GM21737 (cell line): ENCODE measurements around the gene KCTD11.

Source experiments
- ATAC-seq: cut with Tn5 transposase; IDR thresholded peaks from one replicate; pipeline ENCODE4 v1.9.1; 2021; ENCODE audit warnings: mild to moderate bottlenecking, moderate library complexity; ENCODE audit not compliant: unreplicated experiment

KCTD11 gene

GRCh38 chr17:7369825-7370224, 17.9 kb downstream of the KCTD11 start:
- no peak for ATAC-seq

DNA sequence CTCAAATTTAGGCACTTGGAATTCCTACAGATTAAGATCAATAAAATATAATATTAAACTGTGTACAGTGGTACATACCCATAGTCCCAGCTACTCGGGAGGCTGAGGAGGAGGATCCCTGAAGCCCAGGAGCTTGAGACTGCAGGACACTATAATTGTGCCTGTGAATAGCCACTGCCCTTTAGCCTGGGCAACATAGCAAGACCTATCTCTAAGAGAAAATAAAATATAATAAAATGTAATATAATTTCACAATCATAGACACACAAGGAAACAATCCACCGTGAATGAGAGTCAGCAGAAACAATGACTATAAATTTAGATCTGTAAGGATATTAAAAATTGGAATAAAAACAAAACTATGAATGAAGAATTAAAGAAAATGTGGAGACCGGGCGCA, 18.9 kb downstream of the KCTD11 start:
- ATAC-seq: no peak

GRCh38 chr17:7374353-7374752, 22.4 kb downstream of the KCTD11 start:
- ATAC-seq: no peak

DNA sequence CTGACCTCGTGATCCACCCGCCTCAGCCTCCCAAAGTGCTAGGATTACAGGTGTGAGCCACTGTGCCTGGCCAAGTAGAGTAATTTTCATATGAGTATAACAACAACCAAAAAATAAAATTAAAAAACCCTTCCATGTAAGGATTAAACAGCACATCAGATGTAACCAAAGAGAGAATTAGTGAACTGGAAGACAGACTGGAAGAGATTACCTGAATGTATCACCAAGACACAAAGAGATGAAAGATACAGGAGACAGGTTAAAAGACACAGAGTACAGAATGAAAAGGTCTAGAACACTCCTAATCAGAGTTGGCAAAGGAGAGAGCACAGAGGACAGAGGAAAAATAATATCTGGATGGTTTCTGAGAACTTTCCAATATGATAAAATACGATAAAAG, 27.2 kb downstream of the KCTD11 start:
- ATAC-seq: no peak

- ATAC-seq: no peak
These were observed 28.4 kb downstream of the KCTD11 start for GRCh38 chr17:7380321-7380720.

DNA sequence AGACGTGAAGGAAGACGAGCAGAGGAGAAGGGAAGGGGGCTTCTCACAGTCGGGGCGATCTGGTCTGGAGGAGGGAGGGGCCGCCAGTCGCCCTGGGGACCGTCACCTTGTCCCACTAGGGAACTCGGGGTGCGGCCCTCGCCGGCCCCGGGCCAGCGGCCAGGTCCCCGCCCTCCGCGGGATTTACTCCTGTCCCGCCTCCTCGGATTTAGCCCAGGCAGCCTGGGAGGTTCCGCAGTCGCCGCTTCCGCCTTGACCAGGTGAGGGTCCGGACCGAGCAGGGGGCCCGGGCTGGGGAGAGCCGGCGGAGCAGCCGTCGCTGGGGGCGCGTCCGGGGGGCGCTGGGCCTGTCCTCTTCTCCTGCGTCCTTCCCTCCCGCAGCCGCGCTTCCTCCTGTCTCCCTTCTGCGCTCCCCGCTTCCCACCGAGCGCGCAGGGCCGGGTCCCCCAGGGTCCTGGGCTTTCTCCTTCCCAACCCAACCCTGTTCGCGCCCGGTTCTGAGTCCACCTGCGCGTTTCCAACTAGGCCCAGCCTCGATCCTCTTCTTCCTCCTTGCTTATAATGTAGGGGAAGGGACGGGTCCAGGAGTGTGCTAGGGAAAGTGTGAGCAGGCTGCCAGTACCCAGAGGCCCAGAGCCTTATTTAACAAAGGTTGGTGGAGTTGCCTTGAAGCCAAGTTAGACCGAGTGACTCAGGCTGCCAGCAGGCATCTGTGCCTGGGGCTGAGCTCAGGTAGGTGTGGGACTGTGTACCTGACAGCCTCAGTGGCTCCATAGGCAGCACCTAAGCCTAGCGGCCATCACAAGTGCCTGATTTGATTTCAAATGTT, 29.1 kb downstream of the KCTD11 start, which contains the start of gene TNK1:
TSS of gene TNK1 (plus strand) at position 235 of the 829 bp plus-strand sequence. CDS start 1,838 bp downstream, outside the sequence.
- ATAC-seq: no peak

DNA sequence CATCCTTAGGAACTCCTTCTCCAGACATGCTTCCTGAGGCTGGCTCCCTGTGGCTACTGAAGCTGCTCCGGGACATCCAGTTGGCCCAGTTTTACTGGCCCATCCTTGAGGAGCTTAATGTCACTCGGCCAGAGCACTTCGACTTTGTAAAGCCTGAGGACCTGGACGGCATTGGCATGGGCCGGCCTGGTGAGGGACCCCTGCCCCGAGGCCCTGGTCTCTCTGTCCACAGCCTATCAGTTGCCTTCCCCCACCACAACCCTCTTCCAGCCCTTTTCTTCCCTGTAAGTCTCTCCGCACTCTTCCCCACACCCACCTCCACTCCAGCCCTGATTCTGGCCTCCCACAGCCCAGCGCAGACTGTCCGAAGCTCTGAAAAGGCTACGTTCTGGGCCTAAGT, 30.9 kb downstream of the KCTD11 start:
- ATAC-seq: no peak

DNA sequence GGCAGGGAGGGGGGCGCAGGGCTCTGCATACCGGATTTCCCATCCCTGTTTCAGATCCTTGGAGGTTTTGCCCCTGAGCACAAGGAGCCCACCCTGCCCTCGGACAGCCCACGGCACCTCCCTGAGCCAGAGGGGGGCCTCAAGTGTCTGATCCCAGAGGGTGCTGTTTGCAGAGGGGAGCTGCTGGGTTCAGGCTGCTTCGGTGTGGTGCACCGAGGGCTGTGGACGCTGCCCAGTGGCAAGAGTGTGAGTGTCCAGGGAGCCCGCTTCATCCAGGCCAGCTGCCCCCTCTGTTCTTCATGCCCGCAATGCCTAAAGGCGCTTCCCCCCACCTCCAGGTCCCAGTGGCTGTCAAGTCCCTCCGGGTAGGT, 31.4 kb downstream of the KCTD11 start:
- no peak for ATAC-seq

DNA sequence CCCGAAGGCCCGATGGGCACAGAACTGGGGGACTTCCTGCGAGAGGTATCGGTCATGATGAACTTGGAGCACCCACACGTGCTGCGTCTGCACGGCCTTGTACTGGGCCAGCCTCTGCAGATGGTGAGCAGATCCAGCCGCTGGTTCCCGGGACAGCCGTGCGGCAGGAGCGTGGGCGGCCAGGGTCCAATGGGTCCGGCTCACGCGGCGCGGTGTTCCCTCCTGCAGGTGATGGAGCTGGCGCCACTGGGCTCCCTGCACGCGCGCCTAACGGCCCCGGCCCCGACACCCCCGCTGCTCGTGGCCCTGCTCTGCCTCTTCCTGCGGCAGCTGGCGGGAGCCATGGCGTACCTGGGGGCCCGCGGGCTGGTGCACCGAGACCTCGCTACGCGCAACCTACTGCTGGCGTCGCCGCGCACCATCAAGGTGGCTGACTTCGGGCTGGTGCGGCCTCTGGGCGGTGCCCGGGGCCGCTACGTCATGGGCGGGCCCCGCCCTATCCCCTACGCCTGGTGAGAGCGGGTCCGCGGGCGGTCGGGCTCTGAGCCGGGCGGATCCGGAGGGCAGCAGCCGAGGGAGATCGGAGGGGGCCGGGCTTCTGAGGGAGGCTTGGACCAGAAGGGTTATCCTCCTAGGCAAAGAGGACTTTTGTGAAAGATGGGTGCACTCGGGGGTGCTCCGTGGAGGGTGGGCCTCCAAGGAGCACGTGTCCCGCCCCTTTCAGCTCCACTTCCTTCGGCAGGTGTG, 32.0 kb downstream of the KCTD11 start:
- no peak for ATAC-seq

GRCh38 chr17:7384489-7385081, 32.6 kb downstream of the KCTD11 start:
- ATAC-seq: no peak

DNA sequence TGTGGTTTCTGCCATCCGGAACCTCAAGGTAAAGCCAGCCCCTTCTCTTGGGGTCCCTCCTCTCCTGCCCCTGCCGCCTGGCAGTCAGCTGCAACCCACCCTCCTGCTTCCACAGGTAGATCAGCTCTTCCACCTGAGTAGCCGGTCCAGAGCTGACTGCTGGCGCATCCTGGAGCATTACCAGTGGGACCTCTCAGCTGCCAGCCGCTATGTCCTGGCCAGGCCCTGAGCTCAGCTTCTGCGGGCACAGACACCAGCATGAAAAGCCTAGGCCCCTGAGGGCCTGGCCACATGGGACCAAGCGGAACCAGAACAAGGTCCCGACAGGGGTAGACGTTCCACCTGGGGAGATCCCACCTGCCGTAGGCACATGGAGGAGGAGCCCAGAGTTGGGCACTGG, 36.9 kb downstream of the KCTD11 start:
- ATAC-seq: no peak

GRCh38 chr17:7389924-7390910, 38.3 kb downstream of the KCTD11 start:
- no peak for ATAC-seq

GRCh38 chr17:7391307-7391706, 39.3 kb downstream of the KCTD11 start:
- no peak for ATAC-seq

- no peak for ATAC-seq
These were observed 41.0 kb downstream of the KCTD11 start for GRCh38 chr17:7392696-7393612.

DNA sequence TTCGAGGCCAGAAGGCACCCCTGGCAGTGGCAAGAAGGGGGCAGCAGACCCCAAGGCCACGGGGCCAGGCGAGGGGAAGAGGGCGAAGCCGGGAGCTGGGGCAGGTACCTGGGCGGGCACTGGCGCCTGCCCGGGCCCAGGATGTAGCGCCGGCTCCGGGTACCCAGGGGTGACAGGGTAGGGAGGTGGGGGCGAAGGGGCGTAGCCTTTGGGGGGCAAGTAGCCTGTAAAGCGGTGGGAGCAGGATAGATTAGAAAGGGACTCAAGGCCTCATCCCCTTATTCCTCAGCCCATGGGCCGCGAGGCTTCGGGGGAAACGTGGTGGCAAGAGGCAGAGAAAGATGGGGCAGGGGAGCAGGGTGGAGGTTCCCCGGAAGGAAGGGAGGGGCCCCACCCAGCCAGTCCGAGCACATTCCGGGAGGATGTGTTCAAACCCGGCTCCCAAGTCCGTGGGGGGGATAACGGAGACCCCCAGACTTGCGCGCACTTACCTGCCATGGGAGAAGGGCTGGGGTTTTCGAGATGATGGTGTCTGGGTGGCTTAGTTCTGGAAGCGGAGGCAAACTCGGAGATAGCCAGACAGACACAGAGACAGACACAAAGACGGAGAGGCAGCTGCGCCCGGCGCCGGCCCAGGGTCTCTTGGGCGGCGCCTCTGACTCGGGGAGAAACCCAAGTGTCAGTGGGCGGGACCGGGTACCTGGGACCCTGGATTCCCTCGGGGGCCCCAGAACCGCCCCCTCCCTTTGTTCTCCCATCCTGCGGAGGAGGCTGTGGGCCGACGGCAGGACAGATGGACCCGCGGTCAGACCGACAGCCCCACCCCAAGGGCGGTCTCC, 41.9 kb downstream of the KCTD11 start:
- peak; percentile 51 for ATAC-seq

GRCh38 chr17:7394452-7395191, 42.7 kb downstream of the KCTD11 start, which contains the start of gene PLSCR3:
TSS of gene PLSCR3 (minus strand) at chr17:7394525. CDS start at chr17:7394110, 415 bp downstream.
- peak; percentile 69 for ATAC-seq

DNA sequence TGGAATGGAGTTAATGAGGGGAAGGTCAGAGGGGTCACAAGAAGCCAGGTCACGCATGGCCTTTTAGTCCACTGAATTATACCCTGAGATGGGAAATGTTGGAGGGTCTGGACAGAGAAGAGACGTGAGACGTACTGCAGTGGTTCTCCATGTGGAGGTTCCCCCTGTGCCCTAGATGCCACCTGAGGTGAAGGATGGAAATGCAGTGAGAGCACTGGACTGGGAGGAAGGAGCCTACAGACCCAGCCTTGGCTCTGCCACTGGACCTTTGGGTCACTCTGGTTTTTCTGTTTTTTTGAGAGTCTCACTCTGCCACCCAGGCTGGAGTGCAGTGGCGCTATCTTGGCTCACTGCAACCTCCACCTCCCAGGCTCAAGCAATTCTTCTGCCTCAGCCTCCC, 44.2 kb downstream of the KCTD11 start:
- ATAC-seq: no peak

- ATAC-seq: no peak
These were observed 46.6 kb downstream of the KCTD11 start for GRCh38 chr17:7398612-7399011.
